Endothelial cell of umbilical vein (primary cell): ENCODE data around the gene WEE2.

Source experiments
- MAX ChIP-seq: IDR thresholded peaks from 2 replicates; pipeline ENCODE4 v1.6.1; 2011; ENCODE audit not compliant: insufficient read depth, insufficient read length
- POLR2A ChIP-seq: IDR thresholded peaks from 2 replicates; pipeline ENCODE4 v1.6.1; 2012; ENCODE audit warnings: low read depth, mild to moderate bottlenecking, control low read depth, low read length
- TF ChIP-seq, protein P1 (sequence below), 2 donors: IDR thresholded peaks; 1 replicate in 1 of 2; 2 replicates in 1 of 2; pipeline ENCODE4 v1.5.1; 2011; ENCODE audit warnings: low read length in 2 of 2, mild to moderate bottlenecking in 2 of 2, moderate library complexity in 2 of 2, control low read depth in 1 of 2, inconsistent platforms in 1 of 2, low read depth in 1 of 2; ENCODE audit not compliant: insufficient read depth in 1 of 2; ENCODE audit errors: extremely low read depth in 1 of 2

DNA sequence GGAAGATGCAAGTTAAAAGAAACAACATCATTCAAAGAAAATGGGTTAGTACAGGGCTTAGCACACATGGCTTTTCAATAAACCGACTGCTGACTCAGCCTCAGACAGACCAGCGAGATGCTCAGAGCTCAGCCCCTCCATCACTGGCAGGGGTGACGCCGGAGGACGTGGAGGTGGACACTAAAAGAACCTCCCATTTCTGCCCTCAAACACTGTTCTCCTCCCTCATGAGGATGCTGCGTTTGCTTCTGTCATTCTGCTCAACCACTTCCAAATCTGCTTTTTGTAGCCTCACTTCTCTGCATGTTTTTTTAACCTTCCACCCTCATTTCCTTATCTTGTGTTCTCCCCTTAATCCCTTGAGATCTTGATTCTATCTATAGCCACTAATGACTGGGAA, 21.5 kb upstream of the WEE2 start:
- TF ChIP-seq, protein P1, sequence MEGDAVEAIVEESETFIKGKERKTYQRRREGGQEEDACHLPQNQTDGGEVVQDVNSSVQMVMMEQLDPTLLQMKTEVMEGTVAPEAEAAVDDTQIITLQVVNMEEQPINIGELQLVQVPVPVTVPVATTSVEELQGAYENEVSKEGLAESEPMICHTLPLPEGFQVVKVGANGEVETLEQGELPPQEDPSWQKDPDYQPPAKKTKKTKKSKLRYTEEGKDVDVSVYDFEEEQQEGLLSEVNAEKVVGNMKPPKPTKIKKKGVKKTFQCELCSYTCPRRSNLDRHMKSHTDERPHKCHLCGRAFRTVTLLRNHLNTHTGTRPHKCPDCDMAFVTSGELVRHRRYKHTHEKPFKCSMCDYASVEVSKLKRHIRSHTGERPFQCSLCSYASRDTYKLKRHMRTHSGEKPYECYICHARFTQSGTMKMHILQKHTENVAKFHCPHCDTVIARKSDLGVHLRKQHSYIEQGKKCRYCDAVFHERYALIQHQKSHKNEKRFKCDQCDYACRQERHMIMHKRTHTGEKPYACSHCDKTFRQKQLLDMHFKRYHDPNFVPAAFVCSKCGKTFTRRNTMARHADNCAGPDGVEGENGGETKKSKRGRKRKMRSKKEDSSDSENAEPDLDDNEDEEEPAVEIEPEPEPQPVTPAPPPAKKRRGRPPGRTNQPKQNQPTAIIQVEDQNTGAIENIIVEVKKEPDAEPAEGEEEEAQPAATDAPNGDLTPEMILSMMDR (IDR thresholded peaks at IDR 0.05; ENCODE audit: extremely low read depth in 1 of 2, insufficient read depth in 1 of 2, low read depth in 1 of 2, low read length in 2 of 2): no peak
- TF ChIP-seq MAX: no peak
- TF ChIP-seq POLR2A: no peak
